Measurements from ENCODE around the gene ABHD14A.

DNA sequence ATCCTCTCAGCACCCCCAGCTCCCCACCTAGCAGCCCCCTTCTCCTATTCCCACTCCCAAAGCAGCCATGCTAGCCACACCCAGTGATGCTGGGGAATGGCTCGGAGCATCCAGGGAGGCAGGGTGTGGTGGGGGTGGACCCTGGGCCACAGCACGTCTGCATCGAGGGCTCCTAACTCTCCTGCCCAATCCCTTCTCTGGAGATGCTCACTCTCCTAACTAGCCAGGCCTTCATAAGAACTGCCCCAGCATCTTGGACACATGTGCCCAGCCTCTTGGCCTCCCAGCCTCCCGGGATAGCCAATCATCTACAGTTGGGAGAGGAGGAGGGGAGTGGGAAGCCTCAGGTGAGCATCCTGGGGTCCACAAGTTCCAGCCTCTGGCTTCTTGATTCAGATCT, 10.3 kb upstream of the ABHD14A start:
- TF ChIP-seq, protein P1, sequence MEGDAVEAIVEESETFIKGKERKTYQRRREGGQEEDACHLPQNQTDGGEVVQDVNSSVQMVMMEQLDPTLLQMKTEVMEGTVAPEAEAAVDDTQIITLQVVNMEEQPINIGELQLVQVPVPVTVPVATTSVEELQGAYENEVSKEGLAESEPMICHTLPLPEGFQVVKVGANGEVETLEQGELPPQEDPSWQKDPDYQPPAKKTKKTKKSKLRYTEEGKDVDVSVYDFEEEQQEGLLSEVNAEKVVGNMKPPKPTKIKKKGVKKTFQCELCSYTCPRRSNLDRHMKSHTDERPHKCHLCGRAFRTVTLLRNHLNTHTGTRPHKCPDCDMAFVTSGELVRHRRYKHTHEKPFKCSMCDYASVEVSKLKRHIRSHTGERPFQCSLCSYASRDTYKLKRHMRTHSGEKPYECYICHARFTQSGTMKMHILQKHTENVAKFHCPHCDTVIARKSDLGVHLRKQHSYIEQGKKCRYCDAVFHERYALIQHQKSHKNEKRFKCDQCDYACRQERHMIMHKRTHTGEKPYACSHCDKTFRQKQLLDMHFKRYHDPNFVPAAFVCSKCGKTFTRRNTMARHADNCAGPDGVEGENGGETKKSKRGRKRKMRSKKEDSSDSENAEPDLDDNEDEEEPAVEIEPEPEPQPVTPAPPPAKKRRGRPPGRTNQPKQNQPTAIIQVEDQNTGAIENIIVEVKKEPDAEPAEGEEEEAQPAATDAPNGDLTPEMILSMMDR (IDR thresholded peaks at IDR 0.05): no peak
- TF ChIP-seq POLR2A (IDR thresholded peaks at IDR 0.05) (no peak), POLR2AphosphoS5 (IDR thresholded peaks at IDR 0.05) (no peak)
